Measurements from ENCODE around the gene OPA3. TPM values are rescaled to one million over a fixed set of nuclear protein-coding genes. Genes with fewer than 3 reads are reported as not detected.

OPA3 gene
- total and polyA plus RNA-seq, 10 of the 15 experiments (the other 5 are each of a cell fraction or from before 2014, with no cell fraction given) = 2.2 to 24.3 (median 13.3) TPM

GRCh38 chr19:45478454-45479238, 106.0 kb downstream of the OPA3 start (continued):
- TF ChIP-seq MLLT1 (IDR thresholded peaks at IDR 0.05) (peak; percentile 72), IRF3 (IDR thresholded peaks at IDR 0.05) (0 out of 2 replicates have a peak, but pooled peaks have one; percentile 55), CREB1 (IDR thresholded peaks at IDR 0.05; ENCODE audit: low read depth) (peak; percentile 20; the same call in 1 of the 2 replicates), EZH2 (IDR thresholded peaks at IDR 0.05; ENCODE audit: borderline replicate concordance, control insufficient read depth, low read depth, low read length) (no peak), RAD21 (IDR thresholded peaks at IDR 0.05; ENCODE audit: insufficient read depth, low read depth, low read length) (peak; percentile 89), HCFC1 (IDR thresholded peaks at IDR 0.05; ENCODE audit: low read length) (peak; percentile 42; the same call in 1 of the 2 replicates), CUX1 (IDR thresholded peaks at IDR 0.05; ENCODE audit: insufficient replicate concordance, low read depth, low read length) (no peak), FOXM1 (IDR thresholded peaks at IDR 0.05; ENCODE audit: low read depth, low read length) (peak; percentile 52; the same call in 1 of the 2 replicates), NR2C2 (IDR thresholded peaks at IDR 0.05; ENCODE audit: borderline replicate concordance, control insufficient read depth, insufficient read length, low read depth) (no peak), E4F1 (IDR thresholded peaks at IDR 0.05; ENCODE audit: borderline replicate concordance, partially characterized antibody) (peak; percentile 66), CEBPB (IDR thresholded peaks at IDR 0.05; ENCODE audit: borderline replicate concordance in 1 of 2, low read depth in 2 of 2, low read length in 2 of 2) (no peak), PKNOX1 (IDR thresholded peaks at IDR 0.05) (no peak), PBX3 (IDR thresholded peaks at IDR 0.05; ENCODE audit: insufficient replicate concordance, low read depth, low read length) (peak; percentile 18), POLR2AphosphoS5 (IDR thresholded peaks at IDR 0.05; ENCODE audit: low read length) (peak; percentile 95), SREBF1 (IDR thresholded peaks at IDR 0.05; ENCODE audit: low read length) (no peak)

Measured in GM12878 (cell line).